ENCODE data around the gene NFASC.

NFASC gene

DNA sequence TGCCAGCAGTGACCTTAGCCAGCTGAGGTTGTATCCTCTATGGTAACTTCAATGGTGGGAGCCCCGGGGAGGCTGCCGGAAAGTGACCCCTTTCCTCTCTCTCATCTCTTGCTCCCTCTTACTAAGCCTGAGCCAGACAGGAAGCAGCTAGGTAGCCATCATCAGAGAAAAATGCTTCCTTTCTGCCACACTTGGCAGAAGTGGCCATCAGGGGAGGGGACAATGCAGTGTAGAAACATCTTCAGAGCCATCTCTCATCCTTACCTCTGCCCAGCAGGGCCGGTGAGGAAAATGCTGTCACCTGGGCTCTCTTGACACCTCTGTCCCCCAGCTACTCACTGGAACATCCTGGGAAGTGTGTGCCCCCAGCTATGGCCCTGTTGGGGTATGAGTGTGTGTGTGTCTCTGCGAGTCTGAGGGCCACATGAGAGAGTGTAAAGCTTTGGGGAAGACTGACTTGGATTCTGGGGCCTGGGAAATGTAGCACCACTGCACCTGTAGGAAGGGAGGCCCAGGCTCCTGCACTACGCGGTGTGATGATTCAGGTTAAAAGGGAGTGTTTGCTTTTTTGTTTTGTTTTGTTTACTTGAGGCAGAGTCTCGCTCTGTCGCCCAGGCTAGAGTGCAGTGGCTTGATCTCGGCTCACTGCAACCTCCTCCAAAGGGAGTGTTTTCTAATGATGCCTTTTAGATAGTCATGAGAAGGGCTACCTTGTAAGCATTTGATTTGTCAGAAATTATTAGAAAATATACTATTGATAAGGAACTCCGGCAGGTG lies 123.6 kb downstream of the NFASC start:
- Histone ChIP-seq H3K36me3 (ENCODE audit: control insufficient read depth, insufficient read depth, low read length) (no peaks in the 10 kb centered on the region), H3K27ac (ENCODE audit: insufficient read depth, low read depth, low read length, poor library complexity, severe bottlenecking) (no peak overlapping the region), H3K27me3 (ENCODE audit: control insufficient read depth, insufficient read depth, low read length, poor library complexity, severe bottlenecking) (peaks cover 9% of the 10 kb centered on the region), H3K4me1 (ENCODE audit: control insufficient read depth, insufficient read depth, low read length) (peaks cover 33% of the 10 kb centered on the region), H3K4me3 (ENCODE audit: insufficient read depth, low read depth, low read length) (no peak overlapping the region), H3K9me3 (ENCODE audit: control insufficient read depth, low read length) (no peaks in the 10 kb centered on the region)
- WGBS, 2 experiments, result 93% methylated on average over 10 of the region's 10 CpGs

DNA sequence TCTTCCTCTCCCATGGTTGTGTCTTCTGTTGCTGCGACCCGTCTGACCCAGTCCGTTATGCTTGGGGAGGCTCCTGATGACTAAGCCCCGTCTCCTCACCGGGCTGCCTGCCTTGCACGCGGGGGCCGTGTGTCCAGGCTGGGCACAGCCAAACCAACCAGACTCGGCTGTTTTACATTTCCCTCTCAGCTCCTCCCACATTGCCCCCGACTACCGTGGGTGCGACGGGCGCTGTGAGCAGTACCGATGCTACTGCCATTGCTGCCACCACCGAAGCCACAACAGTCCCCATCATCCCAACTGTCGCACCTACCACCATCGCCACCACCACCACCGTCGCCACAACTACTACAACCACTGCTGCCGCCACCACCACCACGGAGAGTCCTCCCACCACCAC lies 126.3 kb downstream of the NFASC start:
- Histone ChIP-seq H3K9me3 (ENCODE audit: control insufficient read depth, low read length) (no peaks in the 10 kb centered on the region), H3K27ac (ENCODE audit: insufficient read depth, low read depth, low read length, poor library complexity, severe bottlenecking) (no peak overlapping the region), H3K4me3 (ENCODE audit: insufficient read depth, low read depth, low read length) (no peak overlapping the region), H3K36me3 (ENCODE audit: control insufficient read depth, insufficient read depth, low read length) (no peaks in the 10 kb centered on the region), H3K4me1 (ENCODE audit: control insufficient read depth, insufficient read depth, low read length) (peaks cover 7% of the 10 kb centered on the region), H3K27me3 (ENCODE audit: control insufficient read depth, insufficient read depth, low read length, poor library complexity, severe bottlenecking) (peaks cover 15% of the 10 kb centered on the region)
- WGBS, 2 experiments, result 94 to 96% methylated on average over 22 of the region's 22 CpGs

GRCh38 chr1:204997591-204998355 lies 127.1 kb downstream of the NFASC start:
- Histone ChIP-seq H3K9me3 (ENCODE audit: control insufficient read depth, low read length) (no peaks in the 10 kb centered on the region), H3K4me3 (ENCODE audit: insufficient read depth, low read depth, low read length) (no peak overlapping the region), H3K27me3 (ENCODE audit: control insufficient read depth, insufficient read depth, low read length, poor library complexity, severe bottlenecking) (peaks cover 18% of the 10 kb centered on the region), H3K36me3 (ENCODE audit: control insufficient read depth, insufficient read depth, low read length) (no peaks in the 10 kb centered on the region), H3K27ac (ENCODE audit: insufficient read depth, low read depth, low read length, poor library complexity, severe bottlenecking) (no peak overlapping the region), H3K4me1 (ENCODE audit: control insufficient read depth, insufficient read depth, low read length) (peaks cover 12% of the 10 kb centered on the region)
- 90 to 92% methylated on average over 16 of the region's 16 CpGs for WGBS, 2 experiments

DNA sequence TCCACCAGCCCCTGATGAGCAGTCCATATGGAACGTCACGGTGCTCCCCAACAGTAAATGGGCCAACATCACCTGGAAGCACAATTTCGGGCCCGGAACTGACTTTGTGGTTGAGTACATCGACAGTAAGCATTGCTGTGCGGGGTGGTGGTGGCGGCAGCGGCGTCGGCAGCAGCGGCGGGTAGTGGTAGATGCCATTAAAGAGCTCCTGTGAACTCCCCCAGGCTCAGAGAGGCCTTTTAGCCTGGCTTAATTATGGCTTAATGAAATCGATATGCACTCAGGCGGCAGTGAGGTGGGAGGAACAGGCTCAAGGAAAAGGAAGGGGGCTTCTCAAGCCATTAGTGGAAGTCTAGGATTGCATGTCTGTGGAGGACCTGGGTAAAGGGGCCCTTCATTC lies 130.5 kb downstream of the NFASC start:
- Histone ChIP-seq H3K9me3 (ENCODE audit: control insufficient read depth, low read length) (no peaks in the 10 kb centered on the region), H3K36me3 (ENCODE audit: control insufficient read depth, insufficient read depth, low read length) (no peaks in the 10 kb centered on the region), H3K27me3 (ENCODE audit: control insufficient read depth, insufficient read depth, low read length, poor library complexity, severe bottlenecking) (peaks cover 35% of the 10 kb centered on the region), H3K4me1 (ENCODE audit: control insufficient read depth, insufficient read depth, low read length) (peaks cover 34% of the 10 kb centered on the region), H3K4me3 (ENCODE audit: insufficient read depth, low read depth, low read length) (no peak overlapping the region), H3K27ac (ENCODE audit: insufficient read depth, low read depth, low read length, poor library complexity, severe bottlenecking) (no peak overlapping the region)
- WGBS, 2 experiments, result 94 to 97% methylated on average over 14 of the region's 14 CpGs

GRCh38 chr1:205002705-205003104 lies 132.0 kb downstream of the NFASC start:
- Histone ChIP-seq H3K9me3 (ENCODE audit: control insufficient read depth, low read length) (no peaks in the 10 kb centered on the region), H3K27me3 (ENCODE audit: control insufficient read depth, insufficient read depth, low read length, poor library complexity, severe bottlenecking) (peaks cover 35% of the 10 kb centered on the region), H3K36me3 (ENCODE audit: control insufficient read depth, insufficient read depth, low read length) (no peaks in the 10 kb centered on the region), H3K4me1 (ENCODE audit: control insufficient read depth, insufficient read depth, low read length) (peaks cover 32% of the 10 kb centered on the region), H3K4me3 (ENCODE audit: insufficient read depth, low read depth, low read length) (no peak overlapping the region), H3K27ac (ENCODE audit: insufficient read depth, low read depth, low read length, poor library complexity, severe bottlenecking) (no peak overlapping the region)
- 61 to 66% methylated on average over 7 of the region's 7 CpGs for WGBS, 2 experiments

DNA sequence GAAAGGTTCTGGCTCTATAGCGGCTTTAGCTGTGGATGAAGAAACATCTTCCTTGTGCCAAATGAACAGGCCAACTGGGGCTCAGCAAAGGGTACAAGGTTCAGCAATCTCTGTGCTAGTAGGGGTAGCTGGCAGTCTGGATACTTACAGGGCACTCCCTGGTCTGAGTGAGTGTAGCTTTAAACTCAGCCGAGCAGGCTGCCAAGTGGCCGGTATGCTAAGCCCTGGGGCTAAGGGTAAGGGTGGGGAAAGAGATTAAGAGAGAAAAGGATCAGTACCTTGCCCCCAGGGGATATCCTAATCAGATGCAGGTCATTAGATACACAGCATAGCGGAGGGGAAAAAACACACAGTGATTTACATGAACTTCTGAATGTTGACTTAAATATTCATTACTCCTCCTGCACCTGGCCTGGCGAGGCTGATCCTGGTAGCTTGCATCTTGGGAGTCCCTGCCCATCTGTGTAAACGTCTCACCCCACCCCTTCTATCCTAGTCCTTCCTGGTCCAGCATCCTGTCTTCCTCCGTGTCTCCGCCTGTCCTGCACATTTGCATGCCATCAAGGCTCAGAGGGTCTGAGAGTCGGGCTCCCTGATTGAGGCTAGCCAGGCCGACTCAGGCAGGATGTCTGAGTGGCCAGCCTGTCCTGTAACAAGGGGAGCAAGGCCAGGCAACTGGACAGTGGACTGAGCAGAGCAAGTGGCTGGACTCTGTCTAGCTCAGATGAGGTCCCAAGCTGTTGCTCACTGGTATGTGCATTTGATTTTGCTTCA lies 132.9 kb downstream of the NFASC start:
- Histone ChIP-seq H3K36me3 (ENCODE audit: control insufficient read depth, insufficient read depth, low read length) (no peaks in the 10 kb centered on the region), H3K4me3 (ENCODE audit: insufficient read depth, low read depth, low read length) (no peak overlapping the region), H3K27me3 (ENCODE audit: control insufficient read depth, insufficient read depth, low read length, poor library complexity, severe bottlenecking) (peaks cover 35% of the 10 kb centered on the region), H3K27ac (ENCODE audit: insufficient read depth, low read depth, low read length, poor library complexity, severe bottlenecking) (no peak overlapping the region), H3K9me3 (ENCODE audit: control insufficient read depth, low read length) (no peaks in the 10 kb centered on the region), H3K4me1 (ENCODE audit: control insufficient read depth, insufficient read depth, low read length) (peaks cover 29% of the 10 kb centered on the region)
- 37 to 50% methylated on average over 10 of the region's 10 CpGs for WGBS, 2 experiments

DNA sequence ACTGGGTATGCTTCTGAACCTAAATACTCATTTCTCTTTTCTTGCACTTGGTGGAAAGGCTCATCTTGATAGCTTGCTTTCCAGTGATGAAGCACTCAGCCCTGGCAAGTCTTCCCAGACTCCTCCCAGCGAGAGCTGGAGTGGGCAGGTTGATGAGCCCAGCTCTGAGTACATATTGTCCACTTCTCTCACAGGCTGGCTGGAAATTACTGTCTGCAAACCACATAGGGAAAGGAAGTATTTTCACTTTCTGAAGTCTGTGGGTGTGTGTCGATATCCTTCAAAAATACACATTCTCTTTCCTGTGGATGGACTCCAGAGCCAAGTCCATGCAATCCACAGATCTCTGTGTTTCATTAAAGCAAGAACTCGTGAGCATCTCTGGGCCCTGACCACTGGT lies 133.7 kb downstream of the NFASC start:
- no peaks in the 10 kb centered on the region for H3K9me3 ChIP-seq (ENCODE audit: control insufficient read depth, low read length)
- no peak overlapping the region for H3K4me3 ChIP-seq (ENCODE audit: insufficient read depth, low read depth, low read length)
- no peaks in the 10 kb centered on the region for H3K36me3 ChIP-seq (ENCODE audit: control insufficient read depth, insufficient read depth, low read length)
- peaks cover 35% of the 10 kb centered on the region for H3K27me3 ChIP-seq (ENCODE audit: control insufficient read depth, insufficient read depth, low read length, poor library complexity, severe bottlenecking)
- 93 to 96% methylated on average over 3 of the region's 3 CpGs for WGBS, 2 experiments
- H3K27ac ChIP-seq (ENCODE audit: insufficient read depth, low read depth, low read length, poor library complexity, severe bottlenecking), result no peak overlapping the region
- peaks cover 29% of the 10 kb centered on the region for H3K4me1 ChIP-seq (ENCODE audit: control insufficient read depth, insufficient read depth, low read length)

- WGBS, 2 experiments, result 92 to 93% methylated on average over 8 of the region's 8 CpGs
- Histone ChIP-seq H3K9me3 (ENCODE audit: control insufficient read depth, low read length) (no peaks in the 10 kb centered on the region), H3K4me1 (ENCODE audit: control insufficient read depth, insufficient read depth, low read length) (peaks cover 33% of the 10 kb centered on the region), H3K27me3 (ENCODE audit: control insufficient read depth, insufficient read depth, low read length, poor library complexity, severe bottlenecking) (peaks cover 12% of the 10 kb centered on the region), H3K4me3 (ENCODE audit: insufficient read depth, low read depth, low read length) (no peak overlapping the region), H3K36me3 (ENCODE audit: control insufficient read depth, insufficient read depth, low read length) (no peaks in the 10 kb centered on the region), H3K27ac (ENCODE audit: insufficient read depth, low read depth, low read length, poor library complexity, severe bottlenecking) (no peak overlapping the region)
Measured at GRCh38 chr1:205008896-205009295, 138.2 kb downstream of the NFASC start.

GRCh38 chr1:205009670-205010069 lies 139.0 kb downstream of the NFASC start:
- no peak overlapping the region for H3K27ac ChIP-seq (ENCODE audit: insufficient read depth, low read depth, low read length, poor library complexity, severe bottlenecking)
- no peaks in the 10 kb centered on the region for H3K9me3 ChIP-seq (ENCODE audit: control insufficient read depth, low read length)
- H3K36me3 ChIP-seq (ENCODE audit: control insufficient read depth, insufficient read depth, low read length), result no peaks in the 10 kb centered on the region
- 95 to 97% methylated on average over 12 of the region's 12 CpGs for WGBS, 2 experiments
- peaks cover 9% of the 10 kb centered on the region for H3K27me3 ChIP-seq (ENCODE audit: control insufficient read depth, insufficient read depth, low read length, poor library complexity, severe bottlenecking)
- H3K4me1 ChIP-seq (ENCODE audit: control insufficient read depth, insufficient read depth, low read length), result peaks cover 33% of the 10 kb centered on the region
- H3K4me3 ChIP-seq (ENCODE audit: insufficient read depth, low read depth, low read length), result no peak overlapping the region
